ENCODE results near the gene GOT1. TPM values are rescaled to one million over a fixed set of nuclear protein-coding genes. Genes with fewer than 3 reads are reported as not detected.

GOT1 gene
- total RNA-seq, 1 experiment from 2014 or later = 59.8 TPM

GRCh38 chr10:99456207-99456930, 25.9 kb upstream of the GOT1 start:
- CTCF ChIA-PET = no interaction called here
- H3K36me3 Mint-ChIP-seq (ENCODE audit: insufficient read depth, unreplicated experiment) = no peaks in the 10 kb centered on the region
- H3K36me3 ChIP-seq (ENCODE audit: control insufficient read depth, insufficient read depth, low read length) = no peaks in the 10 kb centered on the region
- no peaks in the 10 kb centered on the region for H3K27me3 ChIP-seq (replicated peaks; ENCODE audit: control insufficient read depth, insufficient read depth, low read length)
- BruUV-seq (replicated peaks) = no TSS peak
- POLR2A ChIA-PET = no interaction called here
- no peaks in the 10 kb centered on the region for H3K4me1 Mint-ChIP-seq (ENCODE audit: low read depth, unreplicated experiment)
- peaks cover 27% of the 10 kb centered on the region for H3K27me3 Mint-ChIP-seq (ENCODE audit: insufficient read depth, unreplicated experiment)
- no peak overlapping the region for H3K4me3 ChIP-seq (ENCODE audit: low read depth, low read length)
- no peak overlapping the region for H3K4me3 Mint-ChIP-seq (ENCODE audit: unreplicated experiment)
- H3K4me1 ChIP-seq = no peaks in the 10 kb centered on the region
- H3K9me3 Mint-ChIP-seq (ENCODE audit: unreplicated experiment) = no peaks in the 10 kb centered on the region
- H3K9me3 ChIP-seq = no peaks in the 10 kb centered on the region
- no peak for TF ChIP-seq CTCF (IDR thresholded peaks at IDR 0.05; ENCODE audit: insufficient read depth in 1 of 2, low read depth in 1 of 2, low read length in 1 of 2, severe bottlenecking in 1 of 2, unreplicated experiment in 1 of 2)
- DNase-seq = no peak
- intact Hi-C loops (cut with micrococcal nuclease; ENCODE audit: unreplicated experiment) = no loop called here
- H3K27ac Mint-ChIP-seq (ENCODE audit: unreplicated experiment) = no peak overlapping the region

- Histone ChIP-seq H3K4me1 (peaks cover 8% of the 10 kb centered on the region; the same call in 1 of the 2 replicates), H3K4me3 (ENCODE audit: low read depth, low read length) (no peak overlapping the region), H3K36me3 (ENCODE audit: control insufficient read depth, insufficient read depth, low read length) (no peaks in the 10 kb centered on the region), H3K27me3 (replicated peaks; ENCODE audit: control insufficient read depth, insufficient read depth, low read length) (no peaks in the 10 kb centered on the region), H3K9me3 (no peaks in the 10 kb centered on the region)
- BruUV-seq (replicated peaks) = no TSS peak
- ChIA-PET POLR2A (no interaction called here), CTCF (no interaction called here)
- Mint-ChIP-seq H3K9me3 (ENCODE audit: unreplicated experiment) (no peaks in the 10 kb centered on the region), H3K36me3 (ENCODE audit: insufficient read depth, unreplicated experiment) (no peaks in the 10 kb centered on the region), H3K27me3 (ENCODE audit: insufficient read depth, unreplicated experiment) (peaks cover 16% of the 10 kb centered on the region), H3K4me3 (ENCODE audit: unreplicated experiment) (no peak overlapping the region), H3K4me1 (ENCODE audit: low read depth, unreplicated experiment) (peaks cover 10% of the 10 kb centered on the region), H3K27ac (ENCODE audit: unreplicated experiment) (no peak overlapping the region)
- intact Hi-C loops (cut with micrococcal nuclease; ENCODE audit: unreplicated experiment) = no loop called here
- DNase-seq = no peak
- TF ChIP-seq CTCF (IDR thresholded peaks at IDR 0.05; ENCODE audit: insufficient read depth in 1 of 2, low read depth in 1 of 2, low read length in 1 of 2, severe bottlenecking in 1 of 2, unreplicated experiment in 1 of 2) = no peak
Measured at GRCh38 chr10:99451981-99452380, 21.6 kb upstream of the GOT1 start.

GRCh38 chr10:99451499-99451788, 21.0 kb upstream of the GOT1 start:
- Histone ChIP-seq H3K9me3 (no peaks in the 10 kb centered on the region), H3K27me3 (replicated peaks; ENCODE audit: control insufficient read depth, insufficient read depth, low read length) (no peaks in the 10 kb centered on the region), H3K36me3 (ENCODE audit: control insufficient read depth, insufficient read depth, low read length) (no peaks in the 10 kb centered on the region), H3K4me1 (peaks cover 8% of the 10 kb centered on the region; the same call in 1 of the 2 replicates), H3K4me3 (ENCODE audit: low read depth, low read length) (no peak overlapping the region)
- H3K4me1 Mint-ChIP-seq (ENCODE audit: low read depth, unreplicated experiment) = peaks cover 10% of the 10 kb centered on the region
- no peak for TF ChIP-seq CTCF (IDR thresholded peaks at IDR 0.05; ENCODE audit: insufficient read depth in 1 of 2, low read depth in 1 of 2, low read length in 1 of 2, severe bottlenecking in 1 of 2, unreplicated experiment in 1 of 2)
- POLR2A ChIA-PET = no interaction called here
- H3K36me3 Mint-ChIP-seq (ENCODE audit: insufficient read depth, unreplicated experiment) = no peaks in the 10 kb centered on the region
- peaks cover 18% of the 10 kb centered on the region for H3K27me3 Mint-ChIP-seq (ENCODE audit: insufficient read depth, unreplicated experiment)
- H3K4me3 Mint-ChIP-seq (ENCODE audit: unreplicated experiment) = no peak overlapping the region
- BruUV-seq (replicated peaks) = no TSS peak
- no peaks in the 10 kb centered on the region for H3K9me3 Mint-ChIP-seq (ENCODE audit: unreplicated experiment)
- DNase-seq = no peak
- no peak overlapping the region for H3K27ac Mint-ChIP-seq (ENCODE audit: unreplicated experiment)
- intact Hi-C loops (cut with micrococcal nuclease; ENCODE audit: unreplicated experiment) = no loop called here
- CTCF ChIA-PET = no interaction called here

Data from Caco-2 (cell line).